ENCODE data around the gene DIDO1. TPM values are rescaled to one million over a fixed set of nuclear protein-coding genes. Genes with fewer than 3 reads are reported as not detected.

The DIDO1 gene
- total and polyA plus RNA-seq, 2 of the 13 experiments (the other 11 are each of a cell fraction or from before 2014, with no cell fraction given): 75.0 to 75.1 TPM

DNA sequence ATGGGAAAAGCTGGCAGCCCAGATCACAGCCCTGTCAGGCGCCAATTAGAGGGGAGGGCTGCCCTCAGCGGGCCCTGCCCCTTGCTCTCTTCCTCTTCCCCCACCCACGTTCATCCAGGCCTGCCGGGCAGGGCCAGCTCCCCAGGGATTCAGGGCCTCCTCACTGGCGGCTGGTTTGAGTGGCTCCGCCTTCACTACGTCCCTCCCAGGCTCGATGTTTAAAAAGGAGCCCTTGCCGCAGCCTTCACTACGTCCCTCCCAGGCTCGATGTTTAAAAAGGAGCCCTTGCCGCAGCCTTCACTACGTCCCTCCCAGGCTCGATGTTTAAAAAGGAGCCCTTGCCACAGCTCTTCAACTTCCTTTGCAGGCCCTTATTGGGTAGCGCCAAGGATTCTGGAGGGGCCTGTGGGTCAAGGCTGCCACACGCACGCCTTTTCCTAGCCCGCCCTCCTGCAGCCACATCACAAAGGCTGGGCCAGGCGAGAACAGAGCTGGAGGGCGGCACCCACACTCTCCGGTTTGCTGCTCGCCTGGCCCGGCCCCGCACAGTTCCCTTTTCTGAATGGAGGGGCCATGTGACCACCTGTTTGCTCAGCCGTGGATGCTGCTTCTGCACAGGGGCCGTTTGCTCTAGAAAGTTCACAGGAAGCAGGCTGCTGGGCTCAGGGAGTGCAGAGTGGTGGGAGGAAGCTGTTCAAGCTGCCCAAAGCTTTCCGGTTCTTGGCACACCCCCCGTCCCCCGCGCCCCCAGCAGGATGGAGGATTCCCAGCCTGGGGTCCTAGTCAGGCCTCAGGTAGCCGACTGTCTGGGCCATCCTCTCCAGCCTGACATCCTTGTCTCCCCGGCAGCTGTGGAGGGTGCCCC is 27.8 kb upstream of the DIDO1 start (continued):
- TF ChIP-seq, protein P1, sequence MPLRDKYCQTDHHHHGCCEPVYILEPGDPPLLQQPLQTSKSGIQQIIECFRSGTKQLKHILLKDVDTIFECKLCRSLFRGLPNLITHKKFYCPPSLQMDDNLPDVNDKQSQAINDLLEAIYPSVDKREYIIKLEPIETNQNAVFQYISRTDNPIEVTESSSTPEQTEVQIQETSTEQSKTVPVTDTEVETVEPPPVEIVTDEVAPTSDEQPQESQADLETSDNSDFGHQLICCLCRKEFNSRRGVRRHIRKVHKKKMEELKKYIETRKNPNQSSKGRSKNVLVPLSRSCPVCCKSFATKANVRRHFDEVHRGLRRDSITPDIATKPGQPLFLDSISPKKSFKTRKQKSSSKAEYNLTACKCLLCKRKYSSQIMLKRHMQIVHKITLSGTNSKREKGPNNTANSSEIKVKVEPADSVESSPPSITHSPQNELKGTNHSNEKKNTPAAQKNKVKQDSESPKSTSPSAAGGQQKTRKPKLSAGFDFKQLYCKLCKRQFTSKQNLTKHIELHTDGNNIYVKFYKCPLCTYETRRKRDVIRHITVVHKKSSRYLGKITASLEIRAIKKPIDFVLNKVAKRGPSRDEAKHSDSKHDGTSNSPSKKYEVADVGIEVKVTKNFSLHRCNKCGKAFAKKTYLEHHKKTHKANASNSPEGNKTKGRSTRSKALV (CRISPR knock-in tag; IDR thresholded peaks at IDR 0.05): peak; percentile 89
- TF ChIP-seq MLLT10 (CRISPR knock-in tag; IDR thresholded peaks at IDR 0.05) (no peak), NFIB (CRISPR knock-in tag; IDR thresholded peaks at IDR 0.05; ENCODE audit: borderline replicate concordance) (0 out of 2 replicates have a peak, but pooled peaks have one; percentile 73), ZNF660 (CRISPR knock-in tag; IDR thresholded peaks at IDR 0.05; ENCODE audit: borderline replicate concordance, low read depth) (no peak; the same call in 1 of the 2 replicates), ZNF331 (CRISPR knock-in tag; IDR thresholded peaks at IDR 0.05) (peak; percentile 95), NFATC3 (CRISPR knock-in tag; IDR thresholded peaks at IDR 0.05) (peak; percentile 95; the same call in 1 of the 2 replicates), NFKBIZ (CRISPR knock-in tag; IDR thresholded peaks at IDR 0.05) (peak; percentile 89; the same call in 1 of the 2 replicates), CEBPG (CRISPR knock-in tag; IDR thresholded peaks at IDR 0.05) (peak; percentile 41)
- TF ChIP-seq, protein P2, sequence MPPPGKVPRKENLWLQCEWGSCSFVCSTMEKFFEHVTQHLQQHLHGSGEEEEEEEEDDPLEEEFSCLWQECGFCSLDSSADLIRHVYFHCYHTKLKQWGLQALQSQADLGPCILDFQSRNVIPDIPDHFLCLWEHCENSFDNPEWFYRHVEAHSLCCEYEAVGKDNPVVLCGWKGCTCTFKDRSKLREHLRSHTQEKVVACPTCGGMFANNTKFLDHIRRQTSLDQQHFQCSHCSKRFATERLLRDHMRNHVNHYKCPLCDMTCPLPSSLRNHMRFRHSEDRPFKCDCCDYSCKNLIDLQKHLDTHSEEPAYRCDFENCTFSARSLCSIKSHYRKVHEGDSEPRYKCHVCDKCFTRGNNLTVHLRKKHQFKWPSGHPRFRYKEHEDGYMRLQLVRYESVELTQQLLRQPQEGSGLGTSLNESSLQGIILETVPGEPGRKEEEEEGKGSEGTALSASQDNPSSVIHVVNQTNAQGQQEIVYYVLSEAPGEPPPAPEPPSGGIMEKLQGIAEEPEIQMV (CRISPR knock-in tag; IDR thresholded peaks at IDR 0.05; ENCODE audit: low read depth): peak; percentile 75; the same call in 1 of the 2 replicates
- TF ChIP-seq, protein P3, sequence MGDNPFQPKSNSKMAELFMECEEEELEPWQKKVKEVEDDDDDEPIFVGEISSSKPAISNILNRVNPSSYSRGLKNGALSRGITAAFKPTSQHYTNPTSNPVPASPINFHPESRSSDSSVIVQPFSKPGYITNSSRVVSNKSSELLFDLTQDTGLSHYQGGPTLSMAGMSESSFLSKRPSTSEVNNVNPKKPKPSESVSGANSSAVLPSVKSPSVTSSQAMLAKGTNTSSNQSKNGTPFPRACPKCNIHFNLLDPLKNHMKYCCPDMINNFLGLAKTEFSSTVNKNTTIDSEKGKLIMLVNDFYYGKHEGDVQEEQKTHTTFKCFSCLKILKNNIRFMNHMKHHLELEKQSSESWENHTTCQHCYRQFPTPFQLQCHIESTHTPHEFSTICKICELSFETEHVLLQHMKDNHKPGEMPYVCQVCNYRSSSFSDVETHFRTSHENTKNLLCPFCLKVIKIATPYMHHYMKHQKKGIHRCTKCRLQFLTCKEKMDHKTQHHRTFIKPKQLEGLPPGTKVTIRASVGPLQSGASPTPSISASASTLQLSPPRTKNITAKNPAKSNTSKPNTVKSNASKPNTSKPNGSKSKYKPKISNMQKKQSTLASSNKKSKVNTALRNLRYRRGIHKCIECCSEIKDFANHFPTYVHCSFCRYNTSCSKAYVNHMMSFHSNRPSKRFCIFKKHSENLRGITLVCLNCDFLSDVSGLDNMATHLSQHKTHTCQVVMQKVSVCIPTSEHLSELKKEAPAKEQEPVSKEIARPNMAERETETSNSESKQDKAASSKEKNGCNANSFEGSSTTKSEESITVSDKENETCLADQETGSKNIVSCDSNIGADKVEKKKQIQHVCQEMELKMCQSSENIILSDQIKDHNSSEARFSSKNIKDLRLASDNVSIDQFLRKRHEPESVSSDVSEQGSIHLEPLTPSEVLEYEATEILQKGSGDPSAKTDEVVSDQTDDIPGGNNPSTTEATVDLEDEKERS (CRISPR knock-in tag; IDR thresholded peaks at IDR 0.05): peak; percentile 98
- TF ChIP-seq, protein P4, sequence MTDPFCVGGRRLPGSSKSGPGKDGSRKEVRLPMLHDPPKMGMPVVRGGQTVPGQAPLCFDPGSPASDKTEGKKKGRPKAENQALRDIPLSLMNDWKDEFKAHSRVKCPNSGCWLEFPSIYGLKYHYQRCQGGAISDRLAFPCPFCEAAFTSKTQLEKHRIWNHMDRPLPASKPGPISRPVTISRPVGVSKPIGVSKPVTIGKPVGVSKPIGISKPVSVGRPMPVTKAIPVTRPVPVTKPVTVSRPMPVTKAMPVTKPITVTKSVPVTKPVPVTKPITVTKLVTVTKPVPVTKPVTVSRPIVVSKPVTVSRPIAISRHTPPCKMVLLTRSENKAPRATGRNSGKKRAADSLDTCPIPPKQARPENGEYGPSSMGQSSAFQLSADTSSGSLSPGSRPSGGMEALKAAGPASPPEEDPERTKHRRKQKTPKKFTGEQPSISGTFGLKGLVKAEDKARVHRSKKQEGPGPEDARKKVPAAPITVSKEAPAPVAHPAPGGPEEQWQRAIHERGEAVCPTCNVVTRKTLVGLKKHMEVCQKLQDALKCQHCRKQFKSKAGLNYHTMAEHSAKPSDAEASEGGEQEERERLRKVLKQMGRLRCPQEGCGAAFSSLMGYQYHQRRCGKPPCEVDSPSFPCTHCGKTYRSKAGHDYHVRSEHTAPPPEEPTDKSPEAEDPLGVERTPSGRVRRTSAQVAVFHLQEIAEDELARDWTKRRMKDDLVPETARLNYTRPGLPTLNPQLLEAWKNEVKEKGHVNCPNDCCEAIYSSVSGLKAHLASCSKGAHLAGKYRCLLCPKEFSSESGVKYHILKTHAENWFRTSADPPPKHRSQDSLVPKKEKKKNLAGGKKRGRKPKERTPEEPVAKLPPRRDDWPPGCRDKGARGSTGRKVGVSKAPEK (CRISPR knock-in tag; IDR thresholded peaks at IDR 0.05; ENCODE audit: borderline replicate concordance): no peak; the same call in 1 of the 2 replicates
- TF ChIP-seq, protein P5, sequence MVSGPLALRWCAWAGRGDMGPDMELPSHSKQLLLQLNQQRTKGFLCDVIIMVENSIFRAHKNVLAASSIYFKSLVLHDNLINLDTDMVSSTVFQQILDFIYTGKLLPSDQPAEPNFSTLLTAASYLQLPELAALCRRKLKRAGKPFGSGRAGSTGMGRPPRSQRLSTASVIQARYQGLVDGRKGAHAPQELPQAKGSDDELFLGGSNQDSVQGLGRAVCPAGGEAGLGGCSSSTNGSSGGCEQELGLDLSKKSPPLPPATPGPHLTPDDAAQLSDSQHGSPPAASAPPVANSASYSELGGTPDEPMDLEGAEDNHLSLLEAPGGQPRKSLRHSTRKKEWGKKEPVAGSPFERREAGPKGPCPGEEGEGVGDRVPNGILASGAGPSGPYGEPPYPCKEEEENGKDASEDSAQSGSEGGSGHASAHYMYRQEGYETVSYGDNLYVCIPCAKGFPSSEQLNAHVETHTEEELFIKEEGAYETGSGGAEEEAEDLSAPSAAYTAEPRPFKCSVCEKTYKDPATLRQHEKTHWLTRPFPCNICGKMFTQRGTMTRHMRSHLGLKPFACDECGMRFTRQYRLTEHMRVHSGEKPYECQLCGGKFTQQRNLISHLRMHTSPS (CRISPR knock-in tag; IDR thresholded peaks at IDR 0.05; ENCODE audit: low read depth): peak; percentile 92
- TF ChIP-seq, protein P6, sequence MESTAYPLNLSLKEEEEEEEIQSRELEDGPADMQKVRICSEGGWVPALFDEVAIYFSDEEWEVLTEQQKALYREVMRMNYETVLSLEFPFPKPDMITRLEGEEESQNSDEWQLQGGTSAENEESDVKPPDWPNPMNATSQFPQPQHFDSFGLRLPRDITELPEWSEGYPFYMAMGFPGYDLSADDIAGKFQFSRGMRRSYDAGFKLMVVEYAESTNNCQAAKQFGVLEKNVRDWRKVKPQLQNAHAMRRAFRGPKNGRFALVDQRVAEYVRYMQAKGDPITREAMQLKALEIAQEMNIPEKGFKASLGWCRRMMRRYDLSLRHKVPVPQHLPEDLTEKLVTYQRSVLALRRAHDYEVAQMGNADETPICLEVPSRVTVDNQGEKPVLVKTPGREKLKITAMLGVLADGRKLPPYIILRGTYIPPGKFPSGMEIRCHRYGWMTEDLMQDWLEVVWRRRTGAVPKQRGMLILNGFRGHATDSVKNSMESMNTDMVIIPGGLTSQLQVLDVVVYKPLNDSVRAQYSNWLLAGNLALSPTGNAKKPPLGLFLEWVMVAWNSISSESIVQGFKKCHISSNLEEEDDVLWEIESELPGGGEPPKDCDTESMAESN (CRISPR knock-in tag; conservative IDR thresholded peaks at IDR 0.05): peak; percentile 94

Measured in HepG2 (cell line).